ENCODE results near the gene LARP4. TPM values are rescaled to one million over a fixed set of nuclear protein-coding genes. Genes with fewer than 3 reads are reported as not detected.

Gene LARP4
- total RNA-seq, 1 experiment from 2014 or later = 78.8 TPM

DNA sequence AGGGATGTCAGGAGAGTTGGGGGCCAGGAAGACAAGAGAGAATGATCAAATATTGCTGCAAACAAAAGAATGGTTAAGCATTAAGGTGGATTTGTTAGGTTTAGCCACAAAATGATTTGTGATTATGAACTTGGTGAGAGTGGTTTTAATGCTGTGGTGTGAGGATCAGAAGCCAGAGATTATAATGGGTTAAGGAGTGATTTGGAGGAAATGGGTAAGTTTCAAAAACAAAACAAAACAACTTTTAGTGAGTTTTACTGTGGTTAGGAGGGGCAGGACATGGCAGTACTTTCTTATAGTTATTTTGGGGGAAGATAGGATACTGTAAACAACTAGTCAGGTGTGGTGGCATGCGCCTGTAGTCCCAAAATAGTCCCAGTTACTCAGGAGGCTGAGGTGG is 128.1 kb downstream of the LARP4 start:
- ChIA-PET POLR2A (interaction anchor here (1.2 kb wide), 1 partner anchor 14 kb away, joined by 4 read pairs; no protein-coding TSS in a partner anchor), CTCF (interaction anchor here (1.2 kb wide), 1 partner anchor 19 kb away, joined by 4 read pairs; no protein-coding TSS in a partner anchor)
- TF ChIP-seq, protein P1, sequence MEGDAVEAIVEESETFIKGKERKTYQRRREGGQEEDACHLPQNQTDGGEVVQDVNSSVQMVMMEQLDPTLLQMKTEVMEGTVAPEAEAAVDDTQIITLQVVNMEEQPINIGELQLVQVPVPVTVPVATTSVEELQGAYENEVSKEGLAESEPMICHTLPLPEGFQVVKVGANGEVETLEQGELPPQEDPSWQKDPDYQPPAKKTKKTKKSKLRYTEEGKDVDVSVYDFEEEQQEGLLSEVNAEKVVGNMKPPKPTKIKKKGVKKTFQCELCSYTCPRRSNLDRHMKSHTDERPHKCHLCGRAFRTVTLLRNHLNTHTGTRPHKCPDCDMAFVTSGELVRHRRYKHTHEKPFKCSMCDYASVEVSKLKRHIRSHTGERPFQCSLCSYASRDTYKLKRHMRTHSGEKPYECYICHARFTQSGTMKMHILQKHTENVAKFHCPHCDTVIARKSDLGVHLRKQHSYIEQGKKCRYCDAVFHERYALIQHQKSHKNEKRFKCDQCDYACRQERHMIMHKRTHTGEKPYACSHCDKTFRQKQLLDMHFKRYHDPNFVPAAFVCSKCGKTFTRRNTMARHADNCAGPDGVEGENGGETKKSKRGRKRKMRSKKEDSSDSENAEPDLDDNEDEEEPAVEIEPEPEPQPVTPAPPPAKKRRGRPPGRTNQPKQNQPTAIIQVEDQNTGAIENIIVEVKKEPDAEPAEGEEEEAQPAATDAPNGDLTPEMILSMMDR (IDR thresholded peaks at IDR 0.05; ENCODE audit: unreplicated experiment) = no peak
- Mint-ChIP-seq H3K4me1 (ENCODE audit: insufficient read depth, unreplicated experiment) (no peaks in the 10 kb centered on the region), H3K4me3 (ENCODE audit: unreplicated experiment) (no peak overlapping the region), H3K27ac (ENCODE audit: low read depth, unreplicated experiment) (no peak overlapping the region), H3K36me3 (ENCODE audit: insufficient read depth, unreplicated experiment) (peaks cover 8% of the 10 kb centered on the region), H3K9me3 (ENCODE audit: unreplicated experiment) (peaks cover 8% of the 10 kb centered on the region), H3K27me3 (ENCODE audit: insufficient read depth, unreplicated experiment) (no peaks in the 10 kb centered on the region)
- no peak for DNase-seq (ENCODE audit: unreplicated experiment)
- BruUV-seq (replicated peaks) = no TSS peak
- intact Hi-C loops (cut with micrococcal nuclease) = no loop called here

DNA sequence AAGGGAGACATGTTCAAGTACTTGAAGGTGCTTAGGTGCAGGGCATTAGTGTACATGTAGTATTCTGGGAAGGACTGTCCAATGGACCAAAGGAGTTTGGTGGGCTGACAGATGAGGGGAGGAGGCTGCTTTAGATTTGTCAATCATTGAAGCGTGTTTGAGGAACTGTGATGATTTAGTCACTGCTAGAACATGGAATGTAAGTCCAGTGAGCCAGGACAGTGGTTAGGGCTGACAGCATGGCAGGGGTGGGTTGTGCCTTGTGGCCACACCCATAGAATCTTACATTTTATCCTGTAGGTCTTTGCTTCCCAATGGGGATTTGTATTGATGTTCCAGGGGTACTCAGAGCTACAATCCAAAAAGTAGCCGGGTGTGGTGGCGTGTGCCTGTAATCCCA is 128.7 kb downstream of the LARP4 start:
- H3K27me3 Mint-ChIP-seq (ENCODE audit: insufficient read depth, unreplicated experiment) = no peaks in the 10 kb centered on the region
- no peaks in the 10 kb centered on the region for H3K4me1 Mint-ChIP-seq (ENCODE audit: insufficient read depth, unreplicated experiment)
- intact Hi-C loops (cut with micrococcal nuclease) = no loop called here
- TF ChIP-seq, protein P1 (IDR thresholded peaks at IDR 0.05; ENCODE audit: unreplicated experiment) = no peak
- ChIA-PET CTCF (interaction anchor here (1.2 kb wide), 1 partner anchor 20 kb away, joined by 4 read pairs; no protein-coding TSS in a partner anchor), POLR2A (no interaction called here)
- H3K4me3 Mint-ChIP-seq (ENCODE audit: unreplicated experiment) = no peak overlapping the region
- BruUV-seq (replicated peaks) = no TSS peak
- peaks cover 3% of the 10 kb centered on the region for H3K9me3 Mint-ChIP-seq (ENCODE audit: unreplicated experiment)
- H3K27ac Mint-ChIP-seq (ENCODE audit: low read depth, unreplicated experiment) = no peak overlapping the region
- no peak for DNase-seq (ENCODE audit: unreplicated experiment)
- H3K36me3 Mint-ChIP-seq (ENCODE audit: insufficient read depth, unreplicated experiment) = peaks cover 8% of the 10 kb centered on the region

Other genes starting within 250 kb of the LARP4 start
- 56.8 and 58.1 TPM in 2 replicates for gene CERS5, start 233.5 kb upstream of the LARP4 start, total RNA-seq (2022)
- gene LIMA1, start 117.4 kb upstream of the LARP4 start, total RNA-seq (2022) = 65.5 and 86.0 TPM in 2 replicates
- gene FAM186A, start 4.3 kb upstream of the LARP4 start, total RNA-seq (2022) = not detected in 2 replicates
- gene DIP2B, start 104.1 kb downstream of the LARP4 start, total RNA-seq (2022) = 18.8 and 19.0 TPM in 2 replicates

All from MCF 10A (cell line).